Endothelial cell of umbilical vein (primary cell): ENCODE measurements around the gene ZNF776.
"Not testable (repeated sequence)": the region's sequence is repeated elsewhere in the genome, so short reads cannot be mapped to it uniquely, and the experiment has no call there.

ENCODE experiments used
- CTCF ChIP-seq, 2 donors: IDR thresholded peaks; 1 replicate in 1 of 2; 2 replicates in 1 of 2; pipeline ENCODE4 v1.5.1; 2011; ENCODE audit warnings: low read length in 2 of 2, mild to moderate bottlenecking in 2 of 2, moderate library complexity in 2 of 2, control low read depth in 1 of 2, inconsistent platforms in 1 of 2, low read depth in 1 of 2; ENCODE audit not compliant: insufficient read depth in 1 of 2; ENCODE audit errors: extremely low read depth in 1 of 2
- EZH2 ChIP-seq: IDR thresholded peaks from 2 replicates; pipeline ENCODE4 v1.6.1; 2012; ENCODE audit warnings: borderline replicate concordance, low read depth, mild to moderate bottlenecking, moderate library complexity, low read length, inconsistent platforms; ENCODE audit not compliant: severe bottlenecking
- POLR2AphosphoS5 ChIP-seq: IDR thresholded peaks from 2 replicates; pipeline ENCODE4 v1.6.1; 2012; ENCODE audit warnings: low read depth, mild to moderate bottlenecking, control low read depth, low read length, moderate library complexity; ENCODE audit not compliant: insufficient read depth

DNA sequence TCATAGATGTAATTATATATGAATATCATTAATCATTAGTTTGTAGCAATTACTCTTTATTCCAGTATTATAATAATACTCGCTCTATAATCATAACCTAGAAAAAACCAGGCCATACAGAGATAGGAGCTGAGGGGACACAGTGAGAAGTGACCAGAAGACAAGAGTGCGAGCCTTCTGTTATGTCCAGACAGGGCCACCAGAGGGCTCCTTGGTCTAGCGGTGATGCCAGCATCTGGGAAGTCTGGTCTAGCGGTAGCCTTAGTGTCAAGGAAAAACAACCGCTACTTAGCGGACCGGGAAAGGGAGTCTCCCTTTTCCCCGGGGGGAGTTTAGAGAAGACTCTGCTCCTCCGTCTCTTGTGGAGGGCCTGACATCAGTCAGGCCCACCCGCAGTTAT lies 8.3 kb upstream of the ZNF776 start:
- peak; percentile 18 to 48 for TF ChIP-seq CTCF (IDR thresholded peaks at IDR 0.05; ENCODE audit: extremely low read depth in 1 of 2, insufficient read depth in 1 of 2, low read depth in 1 of 2, low read length in 2 of 2)
- not testable (repeated sequence) for TF ChIP-seq EZH2, POLR2AphosphoS5
